Activated CD4-positive, alpha-beta T cell treated with anti-CD3 and anti-CD28 coated beads, Interleukin-2, amount 10 ng/mL, durations not matched to agents 7 days and 5 days (primary cell): Measurements from ENCODE around the gene LTA. TPM values are rescaled to one million over a fixed set of nuclear protein-coding genes. Genes with fewer than 3 reads are reported as not detected.

ENCODE experiments used
- CTCF ChIA-PET: fragments of 350-600 bp; sonication (Branson Sonifier 250); formaldehyde crosslinking; loops from one replicate; lab custom pipeline; 2021; ENCODE audit warnings: antibody characterized with exemption; lab: Charles Lee
- POLR2A ChIA-PET: fragments of 350-600 bp; sonication (Branson Sonifier 250); formaldehyde crosslinking; loops from one replicate; lab custom pipeline; 2021; ENCODE audit warnings: antibody characterized with exemption; lab: Charles Lee
- DNase-seq: peaks from one replicate; pipeline ENCODE4 v3.0.0-alpha.2; 2020
- H3K27ac Mint-ChIP-seq: one replicate; pipeline ENCODE4 v1.8.0; 2021; ENCODE audit warnings: mild to moderate bottlenecking, moderate library complexity, mixed read lengths
- H3K27me3 Mint-ChIP-seq: one replicate; pipeline ENCODE4 v1.8.0; 2021; ENCODE audit warnings: mixed read lengths
- H3K36me3 Mint-ChIP-seq: one replicate; pipeline ENCODE4 v1.8.0; 2021; ENCODE audit warnings: low read depth, mixed read lengths
- H3K4me1 Mint-ChIP-seq: one replicate; pipeline ENCODE4 v1.8.0; 2021; ENCODE audit warnings: mixed read lengths
- H3K4me3 Mint-ChIP-seq: one replicate; pipeline ENCODE4 v1.8.0; 2021; ENCODE audit warnings: mild to moderate bottlenecking, moderate library complexity, mixed read lengths
- H3K9me3 Mint-ChIP-seq: one replicate; pipeline ENCODE4 v1.8.0; 2021; ENCODE audit warnings: mixed read lengths
- total RNA-seq, 2 experiments: library from RNA; stranded (reverse); gene quantifications; one replicate each; pipeline ENCODE4 v1.2.3, GENCODE V29; 2021

LTA gene
- total RNA-seq, 2 experiments from 2014 or later: 20.9 to 27.0 TPM

DNA sequence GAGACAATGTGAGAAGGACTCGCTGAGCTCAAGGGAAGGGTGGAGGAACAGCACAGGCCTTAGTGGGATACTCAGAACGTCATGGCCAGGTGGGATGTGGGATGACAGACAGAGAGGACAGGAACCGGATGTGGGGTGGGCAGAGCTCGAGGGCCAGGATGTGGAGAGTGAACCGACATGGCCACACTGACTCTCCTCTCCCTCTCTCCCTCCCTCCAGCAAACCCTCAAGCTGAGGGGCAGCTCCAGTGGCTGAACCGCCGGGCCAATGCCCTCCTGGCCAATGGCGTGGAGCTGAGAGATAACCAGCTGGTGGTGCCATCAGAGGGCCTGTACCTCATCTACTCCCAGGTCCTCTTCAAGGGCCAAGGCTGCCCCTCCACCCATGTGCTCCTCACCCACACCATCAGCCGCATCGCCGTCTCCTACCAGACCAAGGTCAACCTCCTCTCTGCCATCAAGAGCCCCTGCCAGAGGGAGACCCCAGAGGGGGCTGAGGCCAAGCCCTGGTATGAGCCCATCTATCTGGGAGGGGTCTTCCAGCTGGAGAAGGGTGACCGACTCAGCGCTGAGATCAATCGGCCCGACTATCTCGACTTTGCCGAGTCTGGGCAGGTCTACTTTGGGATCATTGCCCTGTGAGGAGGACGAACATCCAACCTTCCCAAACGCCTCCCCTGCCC lies 4.9 kb downstream of the LTA start:
- CTCF ChIA-PET: interaction anchor here (0.5 to 18.9 kb wide), 11 partner anchors 9 to 158 kb away, joined by 3 to 576 read pairs (median 7); partner anchors contain the start of genes ATP6V1G2, DDX39B, LST1 and LTB
- no peaks in the 10 kb centered on the region for H3K27me3 Mint-ChIP-seq
- POLR2A ChIA-PET: interaction anchor here (0.9 to 1.6 kb wide), 3 partner anchors 10 to 25 kb away, joined by 3 to 5 read pairs (median 4); no protein-coding TSS in a partner anchor
- H3K4me3 Mint-ChIP-seq: peak overlapping the region; percentile 90
- H3K9me3 Mint-ChIP-seq: no peaks in the 10 kb centered on the region
- peaks cover 68% of the 10 kb centered on the region for H3K36me3 Mint-ChIP-seq
- peak overlapping the region; percentile 88 for H3K27ac Mint-ChIP-seq
- H3K4me1 Mint-ChIP-seq: peaks cover 77% of the 10 kb centered on the region
- DNase-seq: peak; percentile 62

DNA sequence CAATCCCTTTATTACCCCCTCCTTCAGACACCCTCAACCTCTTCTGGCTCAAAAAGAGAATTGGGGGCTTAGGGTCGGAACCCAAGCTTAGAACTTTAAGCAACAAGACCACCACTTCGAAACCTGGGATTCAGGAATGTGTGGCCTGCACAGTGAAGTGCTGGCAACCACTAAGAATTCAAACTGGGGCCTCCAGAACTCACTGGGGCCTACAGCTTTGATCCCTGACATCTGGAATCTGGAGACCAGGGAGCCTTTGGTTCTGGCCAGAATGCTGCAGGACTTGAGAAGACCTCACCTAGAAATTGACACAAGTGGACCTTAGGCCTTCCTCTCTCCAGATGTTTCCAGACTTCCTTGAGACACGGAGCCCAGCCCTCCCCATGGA lies 5.5 kb downstream of the LTA start:
- Mint-ChIP-seq H3K9me3 (no peaks in the 10 kb centered on the region), H3K4me1 (peaks cover 76% of the 10 kb centered on the region), H3K27me3 (no peaks in the 10 kb centered on the region), H3K4me3 (peak overlapping the region; percentile 90), H3K27ac (peak overlapping the region; percentile 88), H3K36me3 (peaks cover 72% of the 10 kb centered on the region)
- CTCF ChIA-PET: interaction anchor here (0.9 to 18.9 kb wide), 10 partner anchors 10 to 84 kb away, joined by 3 to 576 read pairs (median 8); partner anchors contain the start of genes ATP6V1G2, DDX39B, LST1 and LTB
- POLR2A ChIA-PET: no interaction called here
- no peak for DNase-seq

DNA sequence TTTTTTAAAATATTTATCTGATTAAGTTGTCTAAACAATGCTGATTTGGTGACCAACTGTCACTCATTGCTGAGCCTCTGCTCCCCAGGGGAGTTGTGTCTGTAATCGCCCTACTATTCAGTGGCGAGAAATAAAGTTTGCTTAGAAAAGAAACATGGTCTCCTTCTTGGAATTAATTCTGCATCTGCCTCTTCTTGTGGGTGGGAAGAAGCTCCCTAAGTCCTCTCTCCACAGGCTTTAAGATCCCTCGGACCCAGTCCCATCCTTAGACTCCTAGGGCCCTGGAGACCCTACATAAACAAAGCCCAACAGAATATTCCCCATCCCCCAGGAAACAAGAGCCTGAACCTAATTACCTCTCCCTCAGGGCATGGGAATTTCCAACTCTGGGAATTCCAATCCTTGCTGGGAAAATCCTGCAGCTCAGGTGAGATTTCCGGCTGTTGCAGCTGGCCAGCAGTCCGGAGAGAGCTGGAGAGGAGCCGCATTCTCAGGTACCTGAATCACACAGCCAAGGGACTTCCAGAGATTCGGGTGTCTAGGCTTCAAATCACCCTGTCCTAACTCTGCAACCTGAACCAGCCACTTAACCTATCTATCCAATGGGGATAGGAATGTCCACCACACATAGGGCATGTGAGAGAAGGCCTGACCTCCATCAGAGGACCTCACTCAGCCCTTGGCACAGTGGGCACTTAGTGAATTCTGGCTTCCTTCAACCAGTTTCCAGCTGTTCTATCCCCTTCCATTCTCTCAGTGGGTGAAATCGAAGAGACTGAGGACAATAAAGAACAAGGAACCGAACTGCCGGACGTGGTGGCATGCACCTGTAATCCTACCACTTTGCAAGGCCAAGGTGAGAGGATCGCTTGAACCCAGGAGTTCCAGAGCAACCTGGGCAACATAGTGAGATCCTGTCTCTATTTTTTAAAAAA lies 6.4 kb downstream of the LTA start:
- ChIA-PET POLR2A (interaction anchor here (0.7 kb wide), 1 partner anchor 14 kb away, joined by 9 read pairs; the partner anchor contains the start of gene NCR3), CTCF (interaction anchor here (1.2 to 18.9 kb wide), 9 partner anchors 9 to 38 kb away, joined by 3 to 576 read pairs (median 17); partner anchors contain the start of genes ATP6V1G2, LST1, LTA and LTB)
- H3K4me3 Mint-ChIP-seq: peak overlapping the region; percentile 94
- peaks cover 75% of the 10 kb centered on the region for H3K36me3 Mint-ChIP-seq
- peaks cover 74% of the 10 kb centered on the region for H3K4me1 Mint-ChIP-seq
- H3K27ac Mint-ChIP-seq: peak overlapping the region; percentile 82
- no peaks in the 10 kb centered on the region for H3K27me3 Mint-ChIP-seq
- no peak for DNase-seq
- no peaks in the 10 kb centered on the region for H3K9me3 Mint-ChIP-seq

DNA sequence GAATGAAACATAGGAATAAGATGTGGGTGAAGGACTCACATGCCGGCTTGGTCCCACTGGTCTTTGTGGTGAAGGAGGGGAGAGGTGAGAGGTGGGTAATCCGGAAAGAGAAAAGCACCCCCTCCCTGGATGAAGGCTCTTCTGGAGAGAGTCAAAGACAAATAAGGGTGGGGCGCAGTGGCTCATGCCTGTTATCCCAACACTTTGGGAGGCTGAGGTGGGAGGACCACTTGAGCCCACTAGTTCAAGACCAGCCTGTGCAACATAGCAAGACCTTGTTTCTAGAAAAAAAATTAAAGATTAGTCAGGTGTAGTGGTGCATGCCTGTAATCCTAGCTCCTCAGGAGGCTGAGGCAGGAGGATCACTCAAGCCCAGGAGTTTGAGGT lies 7.0 kb downstream of the LTA start:
- Mint-ChIP-seq H3K9me3 (no peaks in the 10 kb centered on the region), H3K4me3 (peak overlapping the region; percentile 94), H3K27me3 (no peaks in the 10 kb centered on the region), H3K27ac (peak overlapping the region; percentile 82), H3K36me3 (peaks cover 76% of the 10 kb centered on the region), H3K4me1 (peaks cover 74% of the 10 kb centered on the region)
- ChIA-PET CTCF (interaction anchor here (1.2 to 18.9 kb wide), 6 partner anchors 10 to 37 kb away, joined by 3 to 576 read pairs (median 46); partner anchors contain the start of genes ATP6V1G2, LST1, LTA and LTB), POLR2A (interaction anchor here (0.7 kb wide), 1 partner anchor 13 kb away, joined by 9 read pairs; the partner anchor contains the start of gene NCR3)
- DNase-seq: no peak

DNA sequence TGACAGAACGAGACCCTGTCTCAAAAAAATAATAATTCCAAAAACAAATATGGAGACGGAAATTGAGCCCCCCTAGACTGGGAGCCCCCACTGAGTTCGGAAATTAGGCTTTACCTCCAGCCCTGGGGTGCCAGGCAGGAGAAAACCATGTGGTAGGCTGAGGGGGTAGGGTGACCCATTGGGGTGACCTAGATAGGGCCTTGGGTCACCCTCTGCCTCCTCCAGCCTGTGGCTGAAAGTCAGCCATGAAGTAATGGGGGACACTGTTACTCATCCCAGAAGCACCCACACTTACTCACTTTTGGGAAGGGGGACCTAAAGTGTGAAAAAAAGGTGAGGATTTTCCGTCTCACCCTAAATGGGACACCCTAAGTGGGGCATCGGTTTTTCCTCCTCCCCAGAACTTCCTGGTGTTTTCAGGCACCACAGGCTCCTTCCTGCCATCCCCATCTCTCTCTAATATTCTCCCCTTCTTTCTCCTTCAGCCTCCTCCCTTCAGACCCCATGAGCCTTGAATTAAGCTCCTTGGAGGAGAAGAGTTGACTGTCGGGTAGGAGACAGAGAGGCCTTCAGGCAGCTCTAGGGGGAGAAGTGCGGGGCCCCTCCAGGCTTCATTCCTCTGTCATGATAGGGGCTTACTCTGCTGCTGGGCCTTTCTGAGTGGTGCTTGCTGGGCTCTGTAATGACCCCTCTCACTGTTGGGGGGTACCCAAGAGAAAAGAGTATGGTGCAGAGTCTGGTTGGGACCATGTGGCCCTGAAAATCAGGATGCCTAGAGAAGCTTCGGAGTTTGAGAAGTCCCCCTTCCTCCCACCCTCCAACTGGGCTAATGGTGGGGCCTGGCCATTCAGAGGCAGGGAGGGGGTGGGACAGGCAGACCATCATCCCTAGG lies 7.7 kb downstream of the LTA start:
- Mint-ChIP-seq H3K4me3 (peak overlapping the region; percentile 94), H3K36me3 (peaks cover 74% of the 10 kb centered on the region), H3K9me3 (no peaks in the 10 kb centered on the region), H3K27me3 (no peaks in the 10 kb centered on the region), H3K4me1 (peaks cover 73% of the 10 kb centered on the region), H3K27ac (peak overlapping the region; percentile 94)
- ChIA-PET CTCF (interaction anchor here (0.6 to 18.9 kb wide), 16 partner anchors 11 to 264 kb away, joined by 3 to 576 read pairs (median 4); partner anchors contain the start of genes ATP6V1G2, C6orf47, GPANK1 and LST1), POLR2A (interaction anchor here (0.9 to 1.6 kb wide), 2 partner anchors 13 to 20 kb away, joined by 5 to 6 read pairs; partner anchors contain the start of gene NCR3)
- DNase-seq: no peak

DNA sequence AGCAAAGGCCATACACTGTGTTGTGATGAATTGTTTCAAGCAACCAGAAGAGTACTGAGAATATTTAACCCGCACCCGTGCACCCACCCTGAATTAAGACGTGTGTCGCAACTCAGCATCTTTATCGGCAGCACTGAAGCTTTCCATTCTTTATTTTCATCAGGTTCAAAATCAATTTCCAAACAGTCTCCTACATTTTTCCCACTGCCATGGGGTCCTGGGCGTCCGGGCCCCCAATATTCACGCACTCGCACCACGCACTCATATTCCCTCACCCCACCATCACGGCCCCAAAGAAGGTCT lies 8.3 kb downstream of the LTA start:
- ChIA-PET POLR2A (interaction anchor here (0.9 to 1.6 kb wide), 2 partner anchors 13 to 21 kb away, joined by 5 to 6 read pairs; partner anchors contain the start of gene NCR3), CTCF (interaction anchor here (0.6 to 18.9 kb wide), 16 partner anchors 11 to 263 kb away, joined by 3 to 576 read pairs (median 4); partner anchors contain the start of genes ATP6V1G2, C6orf47, DDX39B and GPANK1)
- no peaks in the 10 kb centered on the region for H3K9me3 Mint-ChIP-seq
- DNase-seq: no peak
- H3K27me3 Mint-ChIP-seq: no peaks in the 10 kb centered on the region
- peak overlapping the region; percentile 94 for H3K4me3 Mint-ChIP-seq
- H3K36me3 Mint-ChIP-seq: peaks cover 73% of the 10 kb centered on the region
- H3K27ac Mint-ChIP-seq: peak overlapping the region; percentile 94
- peaks cover 73% of the 10 kb centered on the region for H3K4me1 Mint-ChIP-seq

DNA sequence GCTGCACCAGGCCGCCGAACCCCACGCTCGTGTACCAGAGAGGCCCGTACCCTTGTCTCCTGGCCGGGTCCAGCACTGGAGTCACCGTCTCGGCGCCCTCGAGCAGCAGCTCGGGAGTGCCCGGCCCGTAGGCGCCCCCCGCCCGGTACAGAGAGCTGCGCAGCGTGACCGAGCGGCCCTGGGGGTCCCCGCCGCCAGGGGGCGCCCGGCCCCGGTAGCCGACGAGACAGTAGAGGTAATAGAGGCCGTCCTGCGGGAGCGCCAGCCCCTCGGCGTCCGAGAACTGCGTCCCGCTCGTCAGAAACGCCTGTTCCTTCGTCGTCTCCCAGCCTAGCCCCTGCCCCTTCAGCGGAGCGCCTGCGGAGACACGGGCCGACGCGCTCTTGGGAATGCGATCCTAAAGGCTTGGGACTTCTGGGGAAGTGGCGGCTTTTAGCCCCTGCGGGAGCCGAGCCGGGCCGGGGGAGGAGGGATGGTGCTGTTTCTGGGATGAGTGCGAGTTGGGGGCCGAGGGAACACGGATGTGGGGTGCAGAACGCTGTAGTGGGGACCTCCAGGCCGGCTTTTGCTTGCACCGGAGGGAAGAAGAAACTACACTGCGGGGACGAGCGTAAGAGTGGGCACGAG lies 8.8 kb downstream of the LTA start:
- Mint-ChIP-seq H3K36me3 (peaks cover 71% of the 10 kb centered on the region), H3K4me3 (peak overlapping the region; percentile 94), H3K27me3 (no peaks in the 10 kb centered on the region), H3K27ac (peak overlapping the region; percentile 94), H3K4me1 (peaks cover 73% of the 10 kb centered on the region), H3K9me3 (no peaks in the 10 kb centered on the region)
- ChIA-PET POLR2A (interaction anchor here (1.5 to 1.6 kb wide), 2 partner anchors 16 to 22 kb away, joined by 5 to 6 read pairs; no protein-coding TSS in a partner anchor), CTCF (interaction anchor here (0.7 to 30.8 kb wide), 14 partner anchors 1 to 84 kb away, joined by 3 to 576 read pairs (median 5); partner anchors contain the start of genes ATP6V1G2, C6orf47, DDX39B and GPANK1)
- peak; percentile 88 for DNase-seq

DNA sequence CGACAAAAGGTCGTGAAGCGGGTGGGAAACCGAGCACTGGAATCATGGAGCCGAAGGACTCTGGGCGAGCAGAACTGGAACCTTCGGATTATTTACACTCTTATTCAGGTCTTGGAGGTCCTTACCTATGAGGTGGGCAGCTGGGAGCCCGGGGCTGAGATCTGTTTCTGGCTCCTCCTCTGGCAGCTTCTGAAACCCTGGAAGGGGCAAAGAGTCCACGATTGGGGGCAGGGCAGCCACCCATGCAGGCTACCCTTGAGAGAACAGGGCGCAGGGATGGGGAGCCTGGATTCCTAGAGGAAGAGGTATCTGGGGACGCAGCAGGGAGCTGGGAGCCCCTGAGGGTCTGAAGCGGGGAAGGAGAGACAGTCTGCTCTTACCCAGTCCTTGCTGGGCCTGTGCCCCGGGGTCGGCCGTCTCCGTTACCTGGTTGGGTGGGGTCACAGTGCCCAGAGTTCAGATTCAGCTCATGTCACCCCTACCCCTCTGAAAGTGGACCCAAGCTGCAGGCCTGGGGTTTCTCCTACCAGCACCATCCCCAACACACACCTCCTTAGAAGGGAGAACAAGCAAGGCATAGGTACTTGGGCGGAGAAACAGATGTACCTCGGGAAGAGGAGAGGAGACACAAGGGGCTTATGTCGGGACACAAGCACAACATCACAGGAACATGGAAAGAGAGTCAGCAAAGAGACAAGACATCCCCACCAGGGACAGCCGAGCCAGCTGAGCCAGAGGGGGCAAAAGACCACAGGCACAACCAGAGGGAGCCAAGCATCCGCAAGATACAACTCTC lies 9.5 kb downstream of the LTA start:
- Mint-ChIP-seq H3K27me3 (no peaks in the 10 kb centered on the region), H3K27ac (peak overlapping the region; percentile 94), H3K4me3 (peak overlapping the region; percentile 94), H3K36me3 (peaks cover 64% of the 10 kb centered on the region), H3K9me3 (no peaks in the 10 kb centered on the region), H3K4me1 (peaks cover 73% of the 10 kb centered on the region)
- no peak for DNase-seq
- ChIA-PET POLR2A (interaction anchor here (0.6 to 1.5 kb wide), 5 partner anchors 11 to 1390 kb away, joined by 3 to 8 read pairs (median 4); partner anchors contain the start of gene NCR3), CTCF (interaction anchor here (0.7 to 30.8 kb wide), 12 partner anchors 0 to 83 kb away, joined by 3 to 576 read pairs (median 18); partner anchors contain the start of genes ATP6V1G2, DDX39B, GPANK1 and LST1)

DNA sequence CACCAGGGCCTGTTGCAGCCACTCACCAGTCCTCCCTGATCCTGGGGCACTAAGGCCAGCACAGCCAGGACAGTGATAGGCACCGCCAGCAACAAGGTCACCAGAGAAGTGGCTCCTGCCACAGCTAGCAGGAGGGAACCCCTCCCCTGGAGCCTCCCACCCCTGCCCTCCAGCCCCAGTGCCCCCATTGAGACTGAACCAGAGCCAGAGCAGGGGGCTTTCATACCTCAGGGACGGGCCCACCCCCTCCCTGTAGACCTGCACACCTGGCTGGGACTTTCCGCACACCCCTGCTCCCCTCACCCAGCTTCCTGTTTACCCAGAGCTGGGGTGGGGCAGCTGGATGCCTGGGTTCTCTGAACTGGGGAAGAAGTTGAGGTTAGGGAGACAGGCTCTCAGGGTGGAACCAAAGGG lies 10.1 kb downstream of the LTA start, which contains the start of gene LTB:
TSS of gene LTB (minus strand) at position 195 of the 414 bp plus-strand sequence. CDS start at position 188, 7 bp downstream.
- DNase-seq: peak; percentile 78
- CTCF ChIA-PET: interaction anchor here (0.7 to 30.8 kb wide), 12 partner anchors 0 to 82 kb away, joined by 3 to 576 read pairs (median 18); partner anchors contain the start of genes APOM, ATP6V1G2, DDX39B and GPANK1
- Mint-ChIP-seq H3K4me3 (peak within 1 kb of the TSS; percentile 94), H3K27ac (peak within 1 kb of the TSS; percentile 94), H3K9me3 (no peaks in the 10 kb centered on the region), H3K36me3 (peaks cover 58% of the 10 kb centered on the region), H3K4me1 (peaks cover 73% of the 10 kb centered on the region), H3K27me3 (no peaks in the 10 kb centered on the region)
- POLR2A ChIA-PET: interaction anchor here (0.6 to 1.5 kb wide), 5 partner anchors 10 to 1390 kb away, joined by 3 to 8 read pairs (median 4); partner anchors contain the start of gene NCR3

DNA sequence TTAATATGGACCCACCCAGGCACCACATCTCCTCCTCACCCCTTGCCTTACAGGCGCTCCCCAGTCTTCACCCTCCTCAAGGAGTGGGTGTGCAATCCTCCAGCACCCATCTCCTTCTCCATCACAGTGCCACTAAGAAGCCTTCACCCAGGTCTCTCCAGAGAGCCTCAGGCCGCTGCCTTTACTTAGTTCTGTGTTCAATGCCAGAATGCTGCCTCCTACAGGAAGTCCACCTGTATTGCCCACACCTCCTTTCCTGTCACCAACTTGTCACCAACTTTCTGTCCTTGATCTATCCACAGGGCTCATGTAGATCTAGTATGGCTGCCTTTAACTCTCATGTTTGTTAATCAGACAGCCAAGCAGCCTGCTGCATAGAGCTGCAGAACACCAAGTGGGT lies 13.4 kb downstream of the LTA start:
- Mint-ChIP-seq H3K4me1 (peaks cover 67% of the 10 kb centered on the region), H3K9me3 (no peaks in the 10 kb centered on the region), H3K27ac (peak overlapping the region; percentile 94), H3K4me3 (peak overlapping the region; percentile 54), H3K27me3 (no peaks in the 10 kb centered on the region), H3K36me3 (peaks cover 48% of the 10 kb centered on the region)
- peak; percentile 65 for DNase-seq
- CTCF ChIA-PET: interaction anchor here (0.6 to 30.8 kb wide), 10 partner anchors 4 to 91 kb away, joined by 3 to 576 read pairs (median 4); partner anchors contain the start of genes LST1, LTB, NCR3 and TNF
- POLR2A ChIA-PET: no interaction called here
